GM12878 (cell line): ENCODE data around the gene SSBP2. TPM values are rescaled to one million over a fixed set of nuclear protein-coding genes. Genes with fewer than 3 reads are reported as not detected.

Experiments
- ATAC-seq: fragments of 200-7000 bp; cut with Tn5 transposase; 3 replicates; pipeline ENCODE4 v1.9.1; 2020; ENCODE audit warnings: mild to moderate bottlenecking, moderate library complexity
- BruUV-seq: library from RNA; stranded (reverse); fragments of 400-500 nt; replicated peaks from 2 replicates; lab custom pipeline; 2021; lab: Mats Ljungman, UMichigan
- CTCF ChIA-PET: fragments of 300-600 bp; sonication (Branson Sonifier 250); formaldehyde crosslinking; extraction: SDS; loops from one replicate; lab custom pipeline; 2021; ENCODE audit warnings: inconsistent platforms; lab: Yijun Ruan, JAX
- POLR2A ChIA-PET: fragments of 350-600 bp; formaldehyde crosslinking; extraction: SDS; loops from one replicate; lab custom pipeline; 2021; ENCODE audit warnings: inconsistent platforms; lab: Charles Lee
- RAD21 ChIA-PET: fragments of 300-600 bp; sonication (Branson Sonifier 250); formaldehyde crosslinking; loops from one replicate; lab custom pipeline; 2023; ENCODE audit warnings: antibody characterized with exemption; ENCODE audit not compliant: unreplicated experiment; lab: Charles Lee
- SMC1A ChIA-PET: fragments of 300-600 bp; sonication (Branson Sonifier 250); formaldehyde crosslinking; loops from one replicate; lab custom pipeline; 2023; ENCODE audit not compliant: unreplicated experiment, uncharacterized antibody; lab: Charles Lee
- DNase-seq: peaks from one replicate; pipeline ENCODE4 v3.0.0-alpha.2; 2011; ENCODE audit warnings: low read depth, low spot score
- FAIRE-seq: peaks from 3 replicates; lab custom pipeline; 2011; peaks lifted over from hg19 to GRCh38; lab: Jason Lieb, UNC
- H2AFZ ChIP-seq: 2 replicates; pipeline ENCODE4 v1.6.0; 2011; ENCODE audit warnings: low read depth, low read length, control low read depth; ENCODE audit not compliant: control insufficient read depth
- H3K27ac ChIP-seq: 2 replicates; pipeline ENCODE4 v1.5.1; 2011; ENCODE audit warnings: control low read depth; ENCODE audit not compliant: control insufficient read depth, insufficient read depth
- H3K27me3 ChIP-seq, 2 experiments: replicated peaks in 1 of 2; 2 replicates each; pipeline versions ENCODE4 v1.6.0 to v1.6.1; 2011; ENCODE audit warnings: low read length in 1 of 2; ENCODE audit not compliant: control insufficient read depth in 2 of 2, insufficient read depth in 2 of 2
- H3K36me3 ChIP-seq, 2 experiments: 2 replicates each; pipeline ENCODE4 v1.5.1; 2011; ENCODE audit warnings: low read length in 1 of 2; ENCODE audit not compliant: control insufficient read depth in 2 of 2, insufficient read depth in 2 of 2
- H3K4me1 ChIP-seq: 2 replicates; pipeline ENCODE4 v1.6.1; 2011; ENCODE audit warnings: mild to moderate bottlenecking, low read length, moderate library complexity, mixed read lengths; ENCODE audit not compliant: control insufficient read depth, insufficient read depth
- H3K4me2 ChIP-seq: 2 replicates; pipeline ENCODE4 v1.6.0; 2011; ENCODE audit warnings: control low read depth; ENCODE audit not compliant: control insufficient read depth, insufficient read depth
- H3K4me3 ChIP-seq: fragments of 200-600 bp; sonication (generic); 2 replicates; pipeline ENCODE4 v1.5.1; 2016
- H3K79me2 ChIP-seq: 2 replicates; pipeline ENCODE4 v1.6.0; 2011; ENCODE audit warnings: low read length; ENCODE audit not compliant: control insufficient read depth, insufficient read depth
- H3K9ac ChIP-seq: 2 replicates; pipeline ENCODE4 v1.8.0; 2011; ENCODE audit warnings: low read length, control low read depth, mixed read lengths; ENCODE audit not compliant: control insufficient read depth, insufficient read depth
- H3K9me3 ChIP-seq: replicated peaks from 3 replicates; pipeline ENCODE4 v1.5.1; 2011; ENCODE audit warnings: mild to moderate bottlenecking, low read length; ENCODE audit not compliant: control insufficient read depth, insufficient read depth
- H4K20me1 ChIP-seq: 2 replicates; pipeline ENCODE4 v1.6.0; 2011; ENCODE audit not compliant: control insufficient read depth, insufficient read depth
- ATF2 ChIP-seq: IDR thresholded peaks from 2 replicates; pipeline ENCODE4 v1.6.1; 2012; ENCODE audit warnings: low read length, inconsistent platforms
- BACH1 ChIP-seq: fragments of 450-650 bp; IDR thresholded peaks from 2 replicates; pipeline ENCODE4 v1.6.1; 2017; ENCODE audit warnings: mild to moderate bottlenecking, borderline replicate concordance
- CHD4 ChIP-seq: fragments of 200-600 bp; sonication (generic); IDR thresholded peaks from 2 replicates; pipeline ENCODE4 v1.6.1; 2016; ENCODE audit warnings: mild to moderate bottlenecking
- CREM ChIP-seq: IDR thresholded peaks from 2 replicates; pipeline ENCODE4 v1.6.1; 2014; ENCODE audit warnings: antibody characterized with exemption, low read depth
- EED ChIP-seq: sonication (generic); IDR thresholded peaks from 2 replicates; pipeline ENCODE4 v1.6.1; 2016; ENCODE audit warnings: antibody characterized with exemption, low read depth
- EZH2 ChIP-seq: IDR thresholded peaks from 2 replicates; pipeline ENCODE4 v1.6.1; 2012; ENCODE audit warnings: low read depth, mild to moderate bottlenecking, control low read depth, inconsistent platforms, low read length, borderline replicate concordance; ENCODE audit not compliant: control insufficient read depth
- NFXL1 ChIP-seq: fragments of 450-650 bp; IDR thresholded peaks from 2 replicates; pipeline ENCODE4 v1.6.1; 2017; ENCODE audit warnings: antibody characterized with exemption, mild to moderate bottlenecking, borderline replicate concordance
- NR2C2 ChIP-seq: IDR thresholded peaks from 2 replicates; pipeline ENCODE4 v1.6.1; 2011; ENCODE audit warnings: borderline replicate concordance, low read depth; ENCODE audit not compliant: control insufficient read depth, insufficient read length
- PAX8 ChIP-seq: fragments of 450-650 bp; IDR thresholded peaks from 2 replicates; pipeline ENCODE4 v1.6.1; 2017; ENCODE audit warnings: mild to moderate bottlenecking, moderate library complexity
- WGBS: methylation state at CpG from one replicate; pipeline ENCODE4 v1.1.6; 2016; ENCODE audit warnings: low lambda C conversion rate; ENCODE audit not compliant: insufficient replicate concordance, insufficient coverage; ENCODE audit errors: missing lambda C conversion rate; 5-methylcytosine and 5-hydroxymethylcytosine counted together
- in situ Hi-C: fragments of 300-500 bp; cut with MboI; formaldehyde crosslinking; loops from 9 replicates; pipeline ENCODE4 v1.14.3; 2018; ENCODE audit warnings: mixed read lengths
- intact Hi-C: fragments of 100-400 bp; cut with micrococcal nuclease; formaldehyde crosslinking; loops from one replicate; pipeline ENCODE4 v1.14.2; 2022; ENCODE audit not compliant: unreplicated experiment
- polyA plus RNA-seq, 11 experiments: library from polyadenylated mRNA; depleted of rRNA in 4 of 11; unstranded in 6 of 11; stranded (reverse) in 5 of 11; fragments of >200 nt; fragmentation: Nextera tagmentation in 4 of 11; fragmentation: Illumina TruSeq in 1 of 11; extraction: Ambion mirVana in 4 of 11; extraction: Trizol in 1 of 11; gene quantifications; 1 replicate in 1 of 11; 2 replicates in 10 of 11; pipeline versions ENCODE4 v1.2.1 to v1.2.3, GENCODE V29; 2011 to 2016; ENCODE audit warnings: inconsistent platforms in 2 of 11, missing spikeins in 2 of 11, low read depth in 1 of 11
- total RNA-seq, 4 experiments: library from RNA; depleted of rRNA in 3 of 4; stranded (reverse); fragments of >200 nt in 3 of 4; fragmentation: Illumina TruSeq in 1 of 4; extraction: Trizol in 1 of 4; gene quantifications; 2 replicates each; pipeline versions ENCODE4 v1.2.1 to v1.2.3, GENCODE V29; 2013 to 2021

The SSBP2 gene
- total and polyA plus RNA-seq, 10 of the 15 experiments (the other 5 are each of a cell fraction or from before 2014, with no cell fraction given) = 52.2 to 132 (median 110) TPM

GRCh38 chr5:81747030-81747429 is 3.9 kb downstream of the SSBP2 start:
- Histone ChIP-seq H3K9ac (peak overlapping the region; percentile 15; the same call in 1 of the 2 replicates), H3K4me1 (peaks cover 17% of the 10 kb centered on the region), H3K9me3 (peaks cover 3% of the 10 kb centered on the region; the same call in 2 of the 3 replicates), H3K36me3 (peaks cover 0 to 2% of the 10 kb centered on the region in 2 experiments; a peak in 1 of 4 replicates), H3K4me2 (peak overlapping the region; percentile 75)
- DNase-seq = no peak
- ChIA-PET POLR2A (interaction anchor here (0.7 kb wide), 1 partner anchor 1343 kb away, joined by 3 read pairs; no protein-coding TSS in a partner anchor), CTCF (interaction anchor here (0.5 to 1.6 kb wide), 5 partner anchors 10 to 419 kb away, joined by 3 to 4 read pairs (median 3); no protein-coding TSS in a partner anchor)
- 60% methylated on average over 2 of the region's 2 CpGs for WGBS
- TF ChIP-seq EZH2 = no peak
- no peak for TF ChIP-seq CREM
- TF ChIP-seq PAX8 = no peak
- no peak for TF ChIP-seq ATF2
- no peak for TF ChIP-seq BACH1
- no peak for TF ChIP-seq NR2C2
- TF ChIP-seq NFXL1 = no peak
- no peak for TF ChIP-seq EED
- TF ChIP-seq CHD4 = no peak
- TF ChIP-seq, all 136 proteins: peak for 0
- in situ Hi-C loops (loop anchor here (5.0 kb wide), 1 partner anchor 240 kb away; no protein-coding TSS in a partner anchor), intact Hi-C loops (no loop called here)
- Histone ChIP-seq H3K27me3 (no peaks in the 10 kb centered on the region), H2AFZ (no peak overlapping the region), H3K79me2 (peaks cover 81% of the 10 kb centered on the region), H3K4me3 (peak overlapping the region; percentile 44; the same call in 1 of the 2 replicates), H4K20me1 (no peaks in the 10 kb centered on the region), H3K27ac (peak overlapping the region; percentile 48; the same call in 1 of the 2 replicates)
- no TSS peak for BruUV-seq
- ATAC-seq (no peak), FAIRE-seq (no peak)
- ChIA-PET SMC1A (interaction anchor here (0.7 to 2.2 kb wide), 4 partner anchors 29 to 1580 kb away, joined by 3 to 7 read pairs (median 4); no protein-coding TSS in a partner anchor), RAD21 (interaction anchor here (1.2 to 1.3 kb wide), 2 partner anchors 102 to 417 kb away, joined by 3 read pairs; no protein-coding TSS in a partner anchor)
